ENCODE data around the gene UQCC5. TPM values are rescaled to one million over a fixed set of nuclear protein-coding genes. Genes with fewer than 3 reads are reported as not detected.

Gene UQCC5
- total RNA-seq, 1 donor from 2014 or later: 16.3 TPM

- Histone ChIP-seq H3K27ac (peak overlapping the region; percentile 77), H3K9me3 (no peaks in the 10 kb centered on the region), H3K4me1 (peaks cover 81% of the 10 kb centered on the region), H3K36me3 (no peaks in the 10 kb centered on the region), H3K27me3 (ENCODE audit: low read depth) (no peaks in the 10 kb centered on the region), H3K4me3 (peak overlapping the region; percentile 64)
- DNase-seq: no peak
- no peak for ATAC-seq
- TF ChIP-seq CTCF (IDR thresholded peaks at IDR 0.05): no peak
- intact Hi-C loops (cut with DNase I): no loop called here
Observed at GRCh38 chr3:52534281-52535183, 1.9 kb upstream of the UQCC5 start.

- H3K4me3 ChIP-seq: peak overlapping the region; percentile 68
Observed at GRCh38 chr3:52535411-52536111, 844 bp upstream of the UQCC5 start.

GRCh38 chr3:52536112-52536368, 365 bp upstream of the UQCC5 start:
- intact Hi-C loops (cut with DNase I): no loop called here
- Histone ChIP-seq H3K4me1 (peaks cover 77% of the 10 kb centered on the region), H3K27me3 (ENCODE audit: low read depth) (no peaks in the 10 kb centered on the region), H3K4me3 (peak overlapping the region; percentile 68), H3K9me3 (no peaks in the 10 kb centered on the region), H3K27ac (no peak overlapping the region), H3K36me3 (peaks cover 12% of the 10 kb centered on the region)
- no peak for TF ChIP-seq CTCF (IDR thresholded peaks at IDR 0.05)
- DNase-seq (no peak), ATAC-seq (no peak)

More at GRCh38 chr3:52535411-52536111, 844 bp upstream of the UQCC5 start:
- H3K36me3 ChIP-seq: peaks cover 8% of the 10 kb centered on the region
- intact Hi-C loops (cut with DNase I): no loop called here
- H3K4me1 ChIP-seq: peaks cover 81% of the 10 kb centered on the region
- H3K27ac ChIP-seq: no peak overlapping the region
- H3K9me3 ChIP-seq: no peaks in the 10 kb centered on the region
- H3K27me3 ChIP-seq (ENCODE audit: low read depth): no peaks in the 10 kb centered on the region
- ATAC-seq (no peak), DNase-seq (no peak)
- no peak for TF ChIP-seq CTCF (IDR thresholded peaks at IDR 0.05)

- no peak for ATAC-seq
- no peaks in the 10 kb centered on the region for H3K27me3 ChIP-seq (ENCODE audit: low read depth)
- no peak for TF ChIP-seq CTCF (IDR thresholded peaks at IDR 0.05)
- intact Hi-C loops (cut with DNase I): no loop called here
- peak overlapping the region; percentile 89 for H3K27ac ChIP-seq
- H3K9me3 ChIP-seq: no peaks in the 10 kb centered on the region
- H3K4me3 ChIP-seq: peak overlapping the region; percentile 68
- DNase-seq: no peak
- H3K36me3 ChIP-seq: peaks cover 22% of the 10 kb centered on the region
- H3K4me1 ChIP-seq: peaks cover 65% of the 10 kb centered on the region
Observed at GRCh38 chr3:52537165-52537620, 788 bp downstream of the UQCC5 start.

- intact Hi-C loops (cut with DNase I): no loop called here
- peak overlapping the region; percentile 89 for H3K27ac ChIP-seq
- no peak for DNase-seq
Observed at GRCh38 chr3:52537726-52538421, 1.5 kb downstream of the UQCC5 start.

More at GRCh38 chr3:52537726-52538421, 1.5 kb downstream of the UQCC5 start:
- Histone ChIP-seq H3K4me1 (peaks cover 58% of the 10 kb centered on the region), H3K36me3 (peaks cover 22% of the 10 kb centered on the region), H3K27me3 (ENCODE audit: low read depth) (no peaks in the 10 kb centered on the region), H3K4me3 (peak overlapping the region; percentile 68), H3K9me3 (no peaks in the 10 kb centered on the region)
- no peak for TF ChIP-seq CTCF (IDR thresholded peaks at IDR 0.05)
- ATAC-seq: no peak
